Kasumi-1 (cell line): ENCODE measurements around the gene ATXN2L.
A peak's percentile ranks its signal among the peaks of the same experiment; 100 is the strongest.
"Not testable (repeated sequence)": the region's sequence is repeated elsewhere in the genome, so short reads cannot be mapped to it uniquely, and the experiment has no call there.

ENCODE experiments used
- DNase-seq, 2 experiments: peaks; one replicate each; lab custom pipeline; 2025; lab: John Stamatoyannopoulos, UW

Gene ATXN2L

GRCh38 chr16:28837672-28838557 lies 15.1 kb downstream of the ATXN2L start:
- DNase-seq = no peak

- DNase-seq = no peak
Measured at GRCh38 chr16:28838558-28838918, 15.7 kb downstream of the ATXN2L start.

DNA sequence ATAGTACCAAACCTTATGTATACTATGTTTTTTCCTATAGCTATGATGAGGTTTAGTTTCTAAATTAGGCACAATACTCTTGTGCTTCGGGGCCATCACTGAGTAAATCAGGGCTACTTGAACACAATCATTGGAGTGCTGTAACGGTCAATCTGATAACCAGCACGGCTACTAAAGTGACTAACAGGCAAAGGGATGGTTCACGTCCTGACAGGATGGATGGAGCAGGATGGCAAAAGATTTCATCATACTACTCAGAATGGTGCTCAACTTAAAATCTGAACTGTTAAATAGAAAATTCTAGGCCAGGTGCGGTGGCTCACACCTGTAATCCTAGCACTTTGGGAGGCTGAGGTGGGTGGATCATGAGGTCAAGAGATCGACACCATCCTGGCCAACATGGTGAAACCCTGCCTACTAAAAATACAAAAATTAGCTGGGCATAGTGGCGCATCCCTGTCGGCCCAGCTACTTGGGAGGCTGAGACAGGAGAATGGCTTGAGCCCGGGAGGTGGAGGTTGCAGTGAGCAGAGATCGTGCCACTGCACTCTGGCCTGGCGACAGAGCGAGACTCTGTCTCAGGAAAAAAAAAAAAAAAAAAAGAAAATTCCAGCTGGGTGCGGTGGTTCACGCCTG lies 16.3 kb downstream of the ATXN2L start:
- DNase-seq = no peak

DNA sequence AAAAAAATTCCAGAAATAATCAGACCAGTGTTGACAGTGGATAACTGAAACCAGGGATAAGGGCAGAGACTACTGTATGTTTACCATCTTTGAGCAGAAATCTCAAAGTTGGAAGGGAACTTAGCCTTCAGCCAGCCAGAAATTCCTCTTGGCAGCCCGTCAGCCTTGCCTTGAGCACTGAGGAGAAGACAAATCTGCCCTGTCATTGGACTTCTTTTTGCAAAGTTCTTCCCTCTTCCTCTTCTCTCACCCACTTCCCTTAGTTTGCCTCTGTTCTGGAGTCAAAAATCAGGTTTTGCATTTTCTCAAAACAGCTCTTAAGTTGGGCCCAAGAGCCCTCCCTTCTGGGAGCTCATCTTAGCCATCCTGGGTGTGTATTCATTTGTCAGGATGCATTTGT lies 17.1 kb downstream of the ATXN2L start:
- DNase-seq = no peak

- no peak for DNase-seq
Measured at GRCh38 chr16:28842696-28843095, 19.9 kb downstream of the ATXN2L start.

DNA sequence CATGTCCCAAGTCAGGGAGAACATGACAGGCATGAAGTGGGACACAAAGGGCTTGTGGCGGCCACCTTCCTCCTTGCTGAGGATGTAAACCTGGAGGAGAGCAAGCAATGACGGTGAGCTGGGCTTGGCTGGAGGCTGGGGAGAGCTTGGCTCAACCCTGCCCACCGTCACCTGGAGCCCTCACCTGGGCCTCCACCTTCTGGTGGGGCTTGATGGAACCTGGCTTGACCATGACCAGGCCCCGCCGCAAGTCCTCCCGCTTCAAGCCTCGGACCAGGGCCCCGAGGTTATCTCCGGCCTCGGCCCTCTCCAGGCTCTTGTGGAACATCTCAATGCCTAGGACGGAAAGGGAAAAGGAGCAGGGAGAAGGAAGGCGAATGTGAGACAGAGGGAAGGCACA lies 21.0 kb downstream of the ATXN2L start:
- DNase-seq = no peak

DNA sequence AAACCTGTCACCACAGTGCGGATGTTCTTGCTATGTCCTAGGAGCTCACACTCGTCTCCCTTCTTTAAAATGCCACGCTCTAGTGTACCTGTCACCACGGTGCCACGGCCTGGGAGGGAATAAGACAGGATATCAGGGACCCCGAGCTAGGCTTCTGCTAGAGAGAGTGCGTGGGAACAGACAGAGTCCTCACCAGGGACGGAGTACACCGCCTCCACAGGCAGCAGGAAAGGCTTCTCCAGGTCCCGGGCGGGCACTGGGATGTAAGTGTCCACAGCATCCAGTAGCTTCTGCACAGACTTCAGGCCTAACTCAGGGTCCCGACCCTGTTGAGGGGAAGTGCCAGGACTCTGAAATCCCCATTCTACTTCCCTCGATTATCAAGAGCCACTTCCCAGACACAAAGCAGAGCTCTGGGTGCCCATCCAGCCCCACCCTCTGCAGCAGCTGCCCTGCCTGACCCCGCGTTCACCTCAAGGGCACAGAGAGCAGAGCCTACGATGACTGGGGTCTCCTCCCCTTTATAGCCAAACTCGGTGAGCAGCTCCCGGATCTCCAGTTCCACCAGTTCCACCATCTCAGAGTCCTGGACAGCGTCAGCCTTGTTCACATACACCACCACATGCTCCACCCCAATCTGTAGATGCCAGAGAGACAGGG lies 21.6 kb downstream of the ATXN2L start:
- DNase-seq = no peak

DNA sequence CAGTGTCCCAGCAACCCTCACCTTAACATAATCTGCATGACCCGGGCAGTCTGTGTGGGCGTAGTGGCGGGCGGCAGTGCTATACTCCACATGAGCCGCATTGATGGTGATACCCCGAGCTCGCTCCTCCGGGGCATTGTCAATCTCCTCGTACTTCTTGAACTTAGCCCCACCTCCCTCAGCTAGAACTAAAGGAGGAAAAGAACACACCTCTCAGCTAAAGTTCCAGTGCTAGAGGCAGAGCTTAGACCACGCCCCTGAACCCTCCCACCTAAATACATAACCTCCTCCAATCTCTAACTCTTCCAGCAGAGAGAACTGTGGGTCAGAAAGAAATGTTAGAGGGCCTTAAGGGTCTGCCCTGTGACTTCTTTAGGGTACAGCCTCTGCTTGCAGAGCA lies 22.5 kb downstream of the ATXN2L start:
- peak; percentile 22 to 31 for DNase-seq

GRCh38 chr16:28845761-28846079 lies 22.9 kb downstream of the ATXN2L start:
- no peak for DNase-seq

DNA sequence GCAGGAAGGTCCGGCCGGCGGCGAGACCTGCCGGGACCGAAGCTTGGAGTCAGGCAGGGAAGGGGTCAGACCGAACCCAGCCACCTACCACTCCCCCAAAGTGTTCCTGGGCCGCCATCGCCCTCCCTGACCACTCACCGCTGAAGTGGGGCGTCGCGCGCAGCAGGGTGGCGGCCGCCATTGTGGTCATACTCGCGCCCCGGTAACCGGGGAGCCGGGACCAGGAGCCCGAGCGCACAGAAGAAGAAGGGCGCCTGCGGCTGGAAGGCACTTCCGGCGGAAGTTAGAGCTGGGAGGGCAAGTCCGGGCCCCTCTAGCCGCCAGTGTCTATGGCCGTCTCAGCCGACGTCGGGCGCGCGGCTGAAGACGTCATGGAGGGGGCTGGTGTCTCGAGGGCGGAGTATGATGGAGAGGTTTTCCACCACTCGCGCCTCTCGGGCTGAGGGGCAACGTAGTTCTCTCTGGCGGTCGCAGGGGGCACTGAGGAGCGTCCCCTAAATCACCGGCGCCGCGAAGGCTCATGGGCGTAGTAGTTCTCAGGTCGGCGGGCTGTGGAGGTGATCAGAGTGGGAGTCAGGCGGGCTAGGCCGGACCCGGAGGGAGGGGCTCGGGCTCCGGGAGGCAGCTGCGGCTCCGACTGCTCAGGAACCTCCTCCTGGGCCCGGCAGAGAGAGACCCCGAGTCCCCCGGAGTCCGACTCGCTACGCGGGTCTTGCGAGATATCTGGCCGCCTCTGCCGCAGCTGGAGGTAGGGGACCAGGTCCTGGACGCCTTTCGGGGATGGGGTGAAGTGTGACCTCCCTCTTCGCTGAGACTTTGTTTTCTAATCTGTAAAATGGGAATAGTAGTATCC lies 23.5 kb downstream of the ATXN2L start, which contains the start of gene TUFM:
Gene TUFM, minus strand, starts transcription at position 269 of the 853 bp plus-strand sequence. Its CDS starts 79 bp downstream, at position 190.
- peak; percentile 86 to 87 for DNase-seq

- no peak for DNase-seq
Measured at GRCh38 chr16:28846933-28847273, 24.1 kb downstream of the ATXN2L start.

DNA sequence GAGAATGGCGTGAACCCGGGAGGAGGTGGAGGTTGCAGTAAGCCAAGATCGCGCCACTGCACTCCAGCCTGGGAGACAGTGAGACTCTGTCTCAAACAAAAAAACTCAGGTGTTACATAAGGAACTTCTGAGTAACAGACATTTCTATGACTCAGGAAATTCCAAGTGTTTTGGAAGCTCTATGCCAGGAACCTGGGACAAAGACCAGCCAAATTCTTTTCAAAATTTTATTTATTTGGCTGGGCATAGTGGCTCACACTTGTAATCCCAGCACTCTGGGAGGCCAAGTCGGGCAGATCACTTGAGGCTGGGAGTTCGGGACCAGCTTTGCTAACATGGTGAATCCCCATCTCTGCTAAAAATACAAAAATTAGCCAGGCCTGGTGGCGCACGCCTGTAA lies 35.6 kb downstream of the ATXN2L start:
- DNase-seq = no peak

DNA sequence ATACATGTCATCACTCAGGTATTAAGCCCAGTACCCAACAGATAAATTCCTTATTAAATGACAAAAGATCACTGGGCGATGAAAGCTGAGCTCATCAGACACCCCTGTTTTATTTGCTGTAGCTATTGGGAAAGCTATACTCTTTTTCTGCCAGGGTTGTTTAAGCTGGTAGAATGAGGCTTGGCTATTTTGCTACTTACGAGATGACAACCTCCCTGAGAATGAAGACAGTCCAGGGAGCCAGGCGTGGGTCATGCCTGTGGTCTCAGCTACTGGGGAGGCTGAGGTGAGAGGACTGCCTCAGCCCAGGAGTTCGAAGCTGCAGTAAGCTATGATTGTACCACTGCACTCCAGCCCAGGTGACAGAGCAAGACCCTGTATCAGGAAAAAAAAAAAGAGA lies 36.5 kb downstream of the ATXN2L start:
- no peak for DNase-seq

- DNase-seq = no peak
Measured at GRCh38 chr16:28863929-28864793, 41.4 kb downstream of the ATXN2L start.

- no peak for DNase-seq
Measured at GRCh38 chr16:28865001-28865688, 42.3 kb downstream of the ATXN2L start.

GRCh38 chr16:28865722-28866453 lies 43.1 kb downstream of the ATXN2L start:
- DNase-seq = no peak

DNA sequence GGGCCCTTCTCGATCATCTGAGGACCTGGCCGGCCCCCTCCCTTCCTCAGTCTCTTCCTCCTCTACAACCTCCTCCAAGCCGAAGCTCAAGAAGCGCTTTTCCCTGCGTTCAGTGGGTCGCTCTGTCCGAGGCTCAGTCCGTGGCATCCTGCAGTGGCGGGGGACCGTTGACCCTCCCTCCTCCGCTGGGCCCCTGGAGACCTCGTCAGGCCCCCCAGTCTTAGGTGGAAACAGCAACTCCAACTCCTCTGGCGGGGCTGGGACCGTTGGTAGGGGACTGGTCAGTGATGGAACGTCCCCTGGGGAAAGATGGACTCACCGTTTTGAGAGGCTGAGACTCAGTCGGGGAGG lies 43.6 kb downstream of the ATXN2L start:
- DNase-seq = no peak

- DNase-seq = no peak
Measured at GRCh38 chr16:28867241-28867640, 44.4 kb downstream of the ATXN2L start.

- not testable (repeated sequence) for DNase-seq
Measured at GRCh38 chr16:28867646-28868045, 44.8 kb downstream of the ATXN2L start.

- no peak for DNase-seq
Measured at GRCh38 chr16:28869201-28869600, 46.4 kb downstream of the ATXN2L start.
